Esophagus squamous epithelium (tissue), 5 donors: ENCODE results near the gene TNS1. TPM values are rescaled to one million over a fixed set of nuclear protein-coding genes. Genes with fewer than 3 reads are reported as not detected.

Experiments
- DNase-seq: peaks from one replicate; lab custom pipeline; 2025; lab: John Stamatoyannopoulos, UW
- H3K27ac ChIP-seq, 4 donors: fragments of 200-600 bp; sonication (generic); one replicate each; pipeline ENCODE4 v1.5.1; 2016 to 2019; ENCODE audit warnings: mild to moderate bottlenecking in 1 of 4
- H3K27me3 ChIP-seq, 4 donors: fragments of 200-600 bp; sonication (generic); 1 replicate in 3 of 4; 2 replicates in 1 of 4; pipeline versions ENCODE4 v1.5.1 to v1.6.0; 2017 to 2021; ENCODE audit warnings: antibody characterized with exemption in 1 of 4
- H3K36me3 ChIP-seq, 3 donors: fragments of 200-600 bp; sonication (generic); one replicate each; pipeline ENCODE4 v1.5.1; 2016 to 2019
- H3K4me1 ChIP-seq, 3 donors: fragments of 200-600 bp; sonication (generic); one replicate each; pipeline ENCODE4 v1.5.1; 2017 to 2019
- H3K4me3 ChIP-seq, 4 donors: fragments of 200-600 bp; sonication (generic); 1 replicate in 3 of 4; 2 replicates in 1 of 4; pipeline ENCODE4 v1.5.1; 2016 to 2019; ENCODE audit warnings: mild to moderate bottlenecking in 2 of 4, moderate library complexity in 1 of 4
- H3K9me3 ChIP-seq, 3 donors: fragments of 200-600 bp; sonication (generic); one replicate each; pipeline ENCODE4 v1.5.1; 2016 to 2019
- POLR2A ChIP-seq, 4 donors: fragments of 450-650 bp; IDR thresholded peaks; one replicate each; pipeline ENCODE4 v1.6.1; 2017; ENCODE audit warnings: antibody characterized with exemption in 4 of 4, mild to moderate bottlenecking in 4 of 4, moderate library complexity in 3 of 4
- WGBS, 2 donors: methylation state at CpG; one replicate each; pipeline ENCODE4 v1.1.5; 2018; 5-methylcytosine and 5-hydroxymethylcytosine counted together
- intact Hi-C: fragments of 100-400 bp; cut with DNase I; formaldehyde crosslinking; loops from one replicate; pipeline ENCODE4 v1.15.0; 2022
- total RNA-seq, 4 donors: library from RNA; depleted of rRNA; stranded (reverse); fragments of >200 nt; gene quantifications; one replicate each; pipeline ENCODE4 v1.1.0, GENCODE V29; 2016
- TF ChIP-seq, protein P1 (sequence below), 6 experiments: fragments of 450-650 bp in 4 of 6; fragments of 200-600 bp in 2 of 6; sonication (generic) in 2 of 6; IDR thresholded peaks; one replicate each; pipeline ENCODE4 v1.5.1; 2016 to 2019; ENCODE audit warnings: antibody characterized with exemption in 6 of 6, mild to moderate bottlenecking in 4 of 6, moderate library complexity in 4 of 6
- donor health status: DM: yes; HTN: yes; CAD: no.

The TNS1 gene
- total RNA-seq, 4 donors from 2014 or later, result 34.7 to 201 (median 59.2) TPM

- no peaks in the 10 kb centered on the region for H3K9me3 ChIP-seq
- intact Hi-C loops, result no loop called here
- 68 to 77% methylated on average over 7 to 8 of the region's 12 CpGs for WGBS, 2 donors
- TF ChIP-seq, protein P1, sequence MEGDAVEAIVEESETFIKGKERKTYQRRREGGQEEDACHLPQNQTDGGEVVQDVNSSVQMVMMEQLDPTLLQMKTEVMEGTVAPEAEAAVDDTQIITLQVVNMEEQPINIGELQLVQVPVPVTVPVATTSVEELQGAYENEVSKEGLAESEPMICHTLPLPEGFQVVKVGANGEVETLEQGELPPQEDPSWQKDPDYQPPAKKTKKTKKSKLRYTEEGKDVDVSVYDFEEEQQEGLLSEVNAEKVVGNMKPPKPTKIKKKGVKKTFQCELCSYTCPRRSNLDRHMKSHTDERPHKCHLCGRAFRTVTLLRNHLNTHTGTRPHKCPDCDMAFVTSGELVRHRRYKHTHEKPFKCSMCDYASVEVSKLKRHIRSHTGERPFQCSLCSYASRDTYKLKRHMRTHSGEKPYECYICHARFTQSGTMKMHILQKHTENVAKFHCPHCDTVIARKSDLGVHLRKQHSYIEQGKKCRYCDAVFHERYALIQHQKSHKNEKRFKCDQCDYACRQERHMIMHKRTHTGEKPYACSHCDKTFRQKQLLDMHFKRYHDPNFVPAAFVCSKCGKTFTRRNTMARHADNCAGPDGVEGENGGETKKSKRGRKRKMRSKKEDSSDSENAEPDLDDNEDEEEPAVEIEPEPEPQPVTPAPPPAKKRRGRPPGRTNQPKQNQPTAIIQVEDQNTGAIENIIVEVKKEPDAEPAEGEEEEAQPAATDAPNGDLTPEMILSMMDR (IDR thresholded peaks at IDR 0.05), result no peak
- no peak overlapping the region for H3K4me3 ChIP-seq
- H3K4me1 ChIP-seq, result peaks cover 0 to 87% (median 18%) of the 10 kb centered on the region in 3 donors
- no peaks in the 10 kb centered on the region for H3K27me3 ChIP-seq
- H3K36me3 ChIP-seq, result peaks cover 10 to 82% (median 20%) of the 10 kb centered on the region in 3 donors
- no peak for DNase-seq
- peak overlapping the region; percentile 41 to 75 (median 65) for H3K27ac ChIP-seq
Measured at GRCh38 chr2:217804338-217804737, 198.5 kb downstream of the TNS1 start.

DNA sequence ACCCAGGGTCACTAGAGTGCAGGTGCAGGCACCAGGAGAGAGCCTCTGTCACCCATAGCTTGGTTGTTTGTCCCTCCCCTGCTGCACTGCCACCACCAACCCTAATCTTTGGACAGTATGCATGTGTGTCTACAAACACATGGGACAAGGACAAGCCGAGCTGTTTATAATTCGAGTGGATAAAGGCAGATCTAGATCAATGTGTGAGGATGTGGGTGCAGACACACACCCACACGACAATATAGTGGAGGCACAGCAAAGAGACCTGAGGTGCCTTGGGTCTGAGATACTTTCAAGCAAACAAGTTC lies 199.2 kb downstream of the TNS1 start:
- Histone ChIP-seq H3K27ac (peak overlapping the region in 1 of 4 donors; percentile 75), H3K36me3 (peaks cover 10 to 78% (median 17%) of the 10 kb centered on the region in 3 donors), H3K4me3 (no peak overlapping the region), H3K4me1 (peaks cover 0 to 91% (median 18%) of the 10 kb centered on the region in 3 donors), H3K27me3 (no peaks in the 10 kb centered on the region), H3K9me3 (no peaks in the 10 kb centered on the region)
- no peak for DNase-seq
- intact Hi-C loops, result no loop called here
- 41 to 67% methylated on average over 1 to 3 of the region's 3 CpGs for WGBS, 2 donors
- TF ChIP-seq, protein P1 (IDR thresholded peaks at IDR 0.05), result no peak

- H3K4me1 ChIP-seq, result peaks cover 0 to 91% (median 18%) of the 10 kb centered on the region in 3 donors
- H3K36me3 ChIP-seq, result peaks cover 7 to 72% (median 11%) of the 10 kb centered on the region in 3 donors
- no peak overlapping the region for H3K4me3 ChIP-seq
- TF ChIP-seq POLR2A (IDR thresholded peaks at IDR 0.05), result no peak
- TF ChIP-seq, protein P1 (IDR thresholded peaks at IDR 0.05), result no peak
- no peak for DNase-seq
- no peaks in the 10 kb centered on the region for H3K9me3 ChIP-seq
- 64 to 70% methylated on average over 2 to 3 of the region's 7 CpGs for WGBS, 2 donors
- H3K27ac ChIP-seq, result peak overlapping the region in 2 of 4 donors; percentile 36 to 70
- intact Hi-C loops, result no loop called here
- H3K27me3 ChIP-seq, result no peaks in the 10 kb centered on the region
Measured at GRCh38 chr2:217802876-217803652, 199.7 kb downstream of the TNS1 start.

GRCh38 chr2:217802266-217802665 lies 200.5 kb downstream of the TNS1 start:
- WGBS, 2 donors, result 17 to 37% methylated on average over 3 of the region's 4 CpGs
- H3K9me3 ChIP-seq, result no peaks in the 10 kb centered on the region
- no peak for TF ChIP-seq POLR2A (IDR thresholded peaks at IDR 0.05)
- TF ChIP-seq, protein P1 (IDR thresholded peaks at IDR 0.05), result no peak
- H3K27ac ChIP-seq, result peak overlapping the region in 3 of 4 donors; percentile 44 to 77 (median 56)
- H3K4me3 ChIP-seq, result no peak overlapping the region
- intact Hi-C loops, result no loop called here
- no peak for DNase-seq
- no peaks in the 10 kb centered on the region for H3K27me3 ChIP-seq
- peaks cover 0 to 91% (median 18%) of the 10 kb centered on the region in 3 donors for H3K4me1 ChIP-seq
- H3K36me3 ChIP-seq, result peaks cover 0 to 64% (median 4%) of the 10 kb centered on the region in 3 donors

- TF ChIP-seq POLR2A (IDR thresholded peaks at IDR 0.05), result no peak
- TF ChIP-seq, protein P1 (IDR thresholded peaks at IDR 0.05), result no peak
- no peak for DNase-seq
- peak overlapping the region in 3 of 4 donors; percentile 44 to 77 (median 56) for H3K27ac ChIP-seq
- no peaks in the 10 kb centered on the region for H3K27me3 ChIP-seq
- WGBS, 2 donors, result 55 to 65% methylated on average over 8 of the region's 8 CpGs
- H3K4me1 ChIP-seq, result peaks cover 0 to 91% (median 15%) of the 10 kb centered on the region in 3 donors
- H3K9me3 ChIP-seq, result no peaks in the 10 kb centered on the region
- no peak overlapping the region for H3K4me3 ChIP-seq
- intact Hi-C loops, result no loop called here
- peaks cover 0 to 59% (median 4%) of the 10 kb centered on the region in 3 donors for H3K36me3 ChIP-seq
Measured at GRCh38 chr2:217801711-217802110, 201.1 kb downstream of the TNS1 start.
